ENCODE measurements around the gene DCHS1.

DNA sequence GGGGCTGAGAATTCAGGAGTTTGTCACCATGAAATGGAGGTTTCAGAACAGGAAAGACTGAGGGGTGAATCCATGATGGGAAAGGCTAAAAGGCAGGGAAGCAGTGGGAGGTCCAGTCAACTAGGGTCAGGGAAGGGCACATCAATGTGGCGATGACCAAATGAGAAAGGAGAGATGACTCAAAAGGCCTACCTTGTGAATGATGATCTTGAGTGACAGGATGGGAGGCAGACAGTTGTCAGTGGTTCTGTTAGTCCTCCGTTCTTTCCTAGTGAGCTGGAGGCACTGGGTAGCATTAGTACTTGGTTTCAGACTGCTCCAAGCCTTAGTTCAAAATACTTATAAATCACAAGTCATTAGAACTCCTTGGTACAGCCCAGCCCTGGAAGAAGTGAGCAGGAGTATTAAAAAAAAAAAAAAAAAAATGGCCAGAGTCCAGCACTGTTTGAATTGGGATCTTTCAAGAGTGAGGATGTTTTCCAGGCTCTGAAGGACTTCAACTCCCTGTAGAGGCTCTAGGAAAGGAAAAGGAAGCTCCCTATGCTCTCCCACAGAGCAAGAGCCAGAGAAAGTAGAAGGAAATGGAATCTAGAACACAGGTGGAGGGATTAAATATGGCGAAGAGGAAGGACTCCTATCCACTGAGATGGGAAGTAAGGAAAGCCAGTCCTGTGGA, 8.3 kb upstream of the DCHS1 start:
- TF ChIP-seq, protein P1, sequence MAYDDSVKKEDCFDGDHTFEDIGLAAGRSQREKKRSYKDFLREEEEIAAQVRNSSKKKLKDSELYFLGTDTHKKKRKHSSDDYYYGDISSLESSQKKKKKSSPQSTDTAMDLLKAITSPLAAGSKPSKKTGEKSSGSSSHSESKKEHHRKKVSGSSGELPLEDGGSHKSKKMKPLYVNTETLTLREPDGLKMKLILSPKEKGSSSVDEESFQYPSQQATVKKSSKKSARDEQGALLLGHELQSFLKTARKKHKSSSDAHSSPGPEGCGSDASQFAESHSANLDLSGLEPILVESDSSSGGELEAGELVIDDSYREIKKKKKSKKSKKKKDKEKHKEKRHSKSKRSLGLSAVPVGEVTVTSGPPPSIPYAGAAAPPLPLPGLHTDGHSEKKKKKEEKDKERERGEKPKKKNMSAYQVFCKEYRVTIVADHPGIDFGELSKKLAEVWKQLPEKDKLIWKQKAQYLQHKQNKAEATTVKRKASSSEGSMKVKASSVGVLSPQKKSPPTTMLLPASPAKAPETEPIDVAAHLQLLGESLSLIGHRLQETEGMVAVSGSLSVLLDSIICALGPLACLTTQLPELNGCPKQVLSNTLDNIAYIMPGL (CRISPR knock-in tag; IDR thresholded peaks at IDR 0.05): no peak
- TF ChIP-seq, protein P2, sequence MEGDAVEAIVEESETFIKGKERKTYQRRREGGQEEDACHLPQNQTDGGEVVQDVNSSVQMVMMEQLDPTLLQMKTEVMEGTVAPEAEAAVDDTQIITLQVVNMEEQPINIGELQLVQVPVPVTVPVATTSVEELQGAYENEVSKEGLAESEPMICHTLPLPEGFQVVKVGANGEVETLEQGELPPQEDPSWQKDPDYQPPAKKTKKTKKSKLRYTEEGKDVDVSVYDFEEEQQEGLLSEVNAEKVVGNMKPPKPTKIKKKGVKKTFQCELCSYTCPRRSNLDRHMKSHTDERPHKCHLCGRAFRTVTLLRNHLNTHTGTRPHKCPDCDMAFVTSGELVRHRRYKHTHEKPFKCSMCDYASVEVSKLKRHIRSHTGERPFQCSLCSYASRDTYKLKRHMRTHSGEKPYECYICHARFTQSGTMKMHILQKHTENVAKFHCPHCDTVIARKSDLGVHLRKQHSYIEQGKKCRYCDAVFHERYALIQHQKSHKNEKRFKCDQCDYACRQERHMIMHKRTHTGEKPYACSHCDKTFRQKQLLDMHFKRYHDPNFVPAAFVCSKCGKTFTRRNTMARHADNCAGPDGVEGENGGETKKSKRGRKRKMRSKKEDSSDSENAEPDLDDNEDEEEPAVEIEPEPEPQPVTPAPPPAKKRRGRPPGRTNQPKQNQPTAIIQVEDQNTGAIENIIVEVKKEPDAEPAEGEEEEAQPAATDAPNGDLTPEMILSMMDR (IDR thresholded peaks at IDR 0.05): no peak
- TF ChIP-seq, protein P3, sequence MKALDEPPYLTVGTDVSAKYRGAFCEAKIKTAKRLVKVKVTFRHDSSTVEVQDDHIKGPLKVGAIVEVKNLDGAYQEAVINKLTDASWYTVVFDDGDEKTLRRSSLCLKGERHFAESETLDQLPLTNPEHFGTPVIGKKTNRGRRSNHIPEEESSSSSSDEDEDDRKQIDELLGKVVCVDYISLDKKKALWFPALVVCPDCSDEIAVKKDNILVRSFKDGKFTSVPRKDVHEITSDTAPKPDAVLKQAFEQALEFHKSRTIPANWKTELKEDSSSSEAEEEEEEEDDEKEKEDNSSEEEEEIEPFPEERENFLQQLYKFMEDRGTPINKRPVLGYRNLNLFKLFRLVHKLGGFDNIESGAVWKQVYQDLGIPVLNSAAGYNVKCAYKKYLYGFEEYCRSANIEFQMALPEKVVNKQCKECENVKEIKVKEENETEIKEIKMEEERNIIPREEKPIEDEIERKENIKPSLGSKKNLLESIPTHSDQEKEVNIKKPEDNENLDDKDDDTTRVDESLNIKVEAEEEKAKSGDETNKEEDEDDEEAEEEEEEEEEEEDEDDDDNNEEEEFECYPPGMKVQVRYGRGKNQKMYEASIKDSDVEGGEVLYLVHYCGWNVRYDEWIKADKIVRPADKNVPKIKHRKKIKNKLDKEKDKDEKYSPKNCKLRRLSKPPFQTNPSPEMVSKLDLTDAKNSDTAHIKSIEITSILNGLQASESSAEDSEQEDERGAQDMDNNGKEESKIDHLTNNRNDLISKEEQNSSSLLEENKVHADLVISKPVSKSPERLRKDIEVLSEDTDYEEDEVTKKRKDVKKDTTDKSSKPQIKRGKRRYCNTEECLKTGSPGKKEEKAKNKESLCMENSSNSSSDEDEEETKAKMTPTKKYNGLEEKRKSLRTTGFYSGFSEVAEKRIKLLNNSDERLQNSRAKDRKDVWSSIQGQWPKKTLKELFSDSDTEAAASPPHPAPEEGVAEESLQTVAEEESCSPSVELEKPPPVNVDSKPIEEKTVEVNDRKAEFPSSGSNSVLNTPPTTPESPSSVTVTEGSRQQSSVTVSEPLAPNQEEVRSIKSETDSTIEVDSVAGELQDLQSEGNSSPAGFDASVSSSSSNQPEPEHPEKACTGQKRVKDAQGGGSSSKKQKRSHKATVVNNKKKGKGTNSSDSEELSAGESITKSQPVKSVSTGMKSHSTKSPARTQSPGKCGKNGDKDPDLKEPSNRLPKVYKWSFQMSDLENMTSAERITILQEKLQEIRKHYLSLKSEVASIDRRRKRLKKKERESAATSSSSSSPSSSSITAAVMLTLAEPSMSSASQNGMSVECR (CRISPR knock-in tag; IDR thresholded peaks at IDR 0.05; ENCODE audit: borderline replicate concordance): no peak
- TF ChIP-seq TEAD4 (CRISPR knock-in tag; IDR thresholded peaks at IDR 0.05): no peak
